Cardiac septum (tissue), 1 donor: Measurements from ENCODE around the gene SRP68. TPM values are rescaled to one million over a fixed set of nuclear protein-coding genes. Genes with fewer than 3 reads are reported as not detected.
"Not testable (repeated sequence)": the region's sequence is repeated elsewhere in the genome, so short reads cannot be mapped to it uniquely, and the experiment has no call there.

Experiments used
- DNase-seq: peaks from one replicate; pipeline ENCODE4 v3.0.0-alpha.2; 2020; ENCODE audit warnings: low spot score
- intact Hi-C: fragments of 100-400 bp; cut with DNase I; formaldehyde crosslinking; loops from one replicate; pipeline ENCODE4 v1.14.0; 2022
- total RNA-seq: library from RNA; stranded (reverse); fragmentation: NEBNext Ultra II Directional; extraction: Animal tissue kit (Norgen Biotek cat#: 25700); gene quantifications from one replicate; pipeline ENCODE4 v1.2.1, GENCODE V29; 2021
- donor health status: DM: no; HTN: no; CAD: no.

SRP68 gene
- total RNA-seq, 1 donor from 2014 or later, result 53.9 TPM

GRCh38 chr17:76079535-76079955, 7.2 kb upstream of the SRP68 start:
- intact Hi-C loops, result no loop called here
- DNase-seq, result no peak

- DNase-seq, result no peak
- intact Hi-C loops, result no loop called here
These were observed 6.7 kb upstream of the SRP68 start, which contains the start of gene ZACN for GRCh38 chr17:76078860-76079534. ZACN (plus strand) TSS chr17:76079182; CDS start chr17:76079265, 83 bp downstream.

GRCh38 chr17:76078370-76078769, 6.1 kb upstream of the SRP68 start:
- intact Hi-C loops, result not testable (repeated sequence)
- DNase-seq, result peak; percentile 19

GRCh38 chr17:76077584-76078110, 5.3 kb upstream of the SRP68 start:
- intact Hi-C loops, result no loop called here
- DNase-seq, result peak; percentile 33

- intact Hi-C loops, result no loop called here
- DNase-seq, result peak; percentile 74
These were observed 4.7 kb upstream of the SRP68 start for GRCh38 chr17:76076765-76077583.

- intact Hi-C loops, result no loop called here
- DNase-seq, result peak; percentile 71
These were observed 3.9 kb upstream of the SRP68 start for GRCh38 chr17:76076146-76076764.

GRCh38 chr17:76075364-76076145, 3.2 kb upstream of the SRP68 start:
- peak; percentile 31 for DNase-seq
- intact Hi-C loops, result no loop called here

GRCh38 chr17:76074390-76075363, 2.4 kb upstream of the SRP68 start, which contains the start of gene GALR2:
GALR2 (plus strand) TSS chr17:76074781; CDS start chr17:76074884, 103 bp downstream.
- intact Hi-C loops, result no loop called here
- DNase-seq, result peak; percentile 77

- intact Hi-C loops, result loop anchor here (2.0 kb wide), 1 partner anchor 31 kb away; the partner anchor contains the start of gene EXOC7
- DNase-seq, result no peak
These were observed 678 bp downstream of the SRP68 start for GRCh38 chr17:76071531-76072147.

- no peak for DNase-seq
- intact Hi-C loops, result no loop called here
These were observed 6.5 kb downstream of the SRP68 start for GRCh38 chr17:76065775-76066174.

- DNase-seq, result no peak
- intact Hi-C loops, result no loop called here
These were observed 8.3 kb downstream of the SRP68 start for GRCh38 chr17:76063875-76064546.

- DNase-seq, intact Hi-C loops: not testable (repeated sequence)
These were observed 14.1 kb downstream of the SRP68 start for GRCh38 chr17:76058264-76058663.

GRCh38 chr17:76056882-76057281, 15.4 kb downstream of the SRP68 start:
- intact Hi-C loops, result no loop called here
- peak; percentile 3 for DNase-seq

- intact Hi-C loops, result no loop called here
- DNase-seq, result no peak
These were observed 18.2 kb downstream of the SRP68 start for GRCh38 chr17:76054112-76054476.

- peak; percentile 1 for DNase-seq
- intact Hi-C loops, result no loop called here
These were observed 18.8 kb downstream of the SRP68 start for GRCh38 chr17:76053246-76054111.

GRCh38 chr17:76051561-76051960, 20.8 kb downstream of the SRP68 start:
- no peak for DNase-seq
- intact Hi-C loops, result no loop called here
